Body of pancreas (tissue), 4 donors: ENCODE data around the gene TCF12. TPM values are rescaled to one million over a fixed set of nuclear protein-coding genes. Genes with fewer than 3 reads are reported as not detected.

Experiments
- ATAC-seq: fragments of 150-250 bp; one replicate; pipeline ENCODE4 v1.9.1; 2016
- DNase-seq, 4 donors: peaks; one replicate each; pipeline ENCODE4 v3.0.0-alpha.2; 2019
- H3K27ac ChIP-seq, 4 donors: fragments of 200-600 bp; sonication (generic); 1 replicate in 3 of 4; 2 replicates in 1 of 4; pipeline versions ENCODE4 v1.5.1 to v1.6.1; 2016 to 2019; ENCODE audit warnings: mild to moderate bottlenecking in 1 of 4, mixed read lengths in 1 of 4, moderate library complexity in 1 of 4
- H3K27me3 ChIP-seq, 2 donors: fragments of 200-600 bp; sonication (generic); one replicate each; pipeline ENCODE4 v1.6.0; 2016; ENCODE audit warnings: mild to moderate bottlenecking in 1 of 2
- H3K36me3 ChIP-seq, 2 donors: fragments of 200-600 bp; sonication (generic); replicated peaks in 1 of 2; 2 replicates each; pipeline ENCODE4 v1.5.1; 2016; ENCODE audit warnings: low read depth in 2 of 2; ENCODE audit not compliant: insufficient read depth in 1 of 2
- H3K4me1 ChIP-seq: fragments of 200-600 bp; sonication (generic); one replicate; pipeline ENCODE4 v1.6.0; 2016
- H3K4me3 ChIP-seq, 2 donors: fragments of 200-600 bp; sonication (generic); 1 replicate in 1 of 2; 2 replicates in 1 of 2; pipeline ENCODE4 v1.5.1; 2016 to 2019
- H3K9me3 ChIP-seq, 3 donors: fragments of 200-600 bp; sonication (generic); 1 replicate in 2 of 3; 2 replicates in 1 of 3; pipeline ENCODE4 v1.5.1; 2016
- CTCF ChIP-seq, 7 experiments: fragments of 450-650 bp in 4 of 7; fragments of 200-600 bp in 3 of 7; sonication (generic) in 3 of 7; IDR thresholded peaks; one replicate each; pipeline ENCODE4 v1.5.1; 2016 to 2019; ENCODE audit warnings: antibody characterized with exemption in 7 of 7
- POLR2A ChIP-seq, 3 donors: fragments of 450-650 bp; IDR thresholded peaks; one replicate each; pipeline ENCODE4 v1.6.1; 2016; ENCODE audit warnings: antibody characterized with exemption in 3 of 3, mild to moderate bottlenecking in 2 of 3
- WGBS, 2 donors: methylation state at CpG; one replicate each; pipeline ENCODE4 v1.1.5; 2017; 5-methylcytosine and 5-hydroxymethylcytosine counted together
- intact Hi-C: fragments of 100-400 bp; cut with DNase I; formaldehyde crosslinking; loops from one replicate; pipeline ENCODE4 v1.15.1; 2023
- total RNA-seq, 2 donors: library from RNA; depleted of rRNA; stranded (reverse); fragments of >200 nt; gene quantifications; one replicate each; pipeline ENCODE4 v1.1.0, GENCODE V29; 2016

TCF12 gene
- total RNA-seq, 2 donors from 2014 or later = 27.2 to 49.4 TPM

GRCh38 chr15:57302640-57303257 lies 384.3 kb downstream of the TCF12 start:
- Histone ChIP-seq H3K9me3 (no peaks in the 10 kb centered on the region), H3K36me3 (no peaks in the 10 kb centered on the region), H3K27ac (no peak overlapping the region), H3K4me1 (peaks cover 15% of the 10 kb centered on the region), H3K4me3 (no peak overlapping the region), H3K27me3 (no peaks in the 10 kb centered on the region)
- WGBS, 2 donors = 68% methylated on average over 9 of the region's 9 CpGs
- DNase-seq = no peak
- TF ChIP-seq POLR2A (IDR thresholded peaks at IDR 0.05) (no peak), CTCF (IDR thresholded peaks at IDR 0.05) (no peak)
- intact Hi-C loops = loop anchor here (10.0 kb wide), 1 partner anchor 478 kb away; no protein-coding TSS in a partner anchor
- ATAC-seq = no peak

DNA sequence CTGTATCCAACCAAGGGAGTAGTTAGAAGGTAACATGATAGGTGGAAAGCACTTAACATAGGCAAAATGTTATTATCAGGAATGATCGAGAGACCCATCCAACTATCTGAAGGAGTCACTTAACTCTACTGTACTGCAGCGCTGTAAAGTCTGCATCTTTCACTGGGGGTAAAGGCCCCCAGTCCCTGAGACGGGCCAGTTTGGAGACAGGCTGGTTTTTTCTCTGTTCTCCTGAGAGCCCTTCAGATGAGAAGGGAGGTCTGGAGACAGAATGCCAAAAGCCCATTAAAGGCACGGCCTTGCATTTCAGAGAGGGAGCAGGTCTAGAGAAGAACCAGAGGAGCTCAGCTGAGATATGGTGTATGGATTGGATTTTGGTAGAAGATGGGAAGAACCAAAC lies 386.6 kb downstream of the TCF12 start:
- WGBS, 2 donors = 86 to 91% methylated on average over 4 of the region's 4 CpGs
- ATAC-seq = no peak
- intact Hi-C loops = loop anchor here (5.0 to 10.0 kb wide), 2 partner anchors 480 to 813 kb away; no protein-coding TSS in a partner anchor

DNA sequence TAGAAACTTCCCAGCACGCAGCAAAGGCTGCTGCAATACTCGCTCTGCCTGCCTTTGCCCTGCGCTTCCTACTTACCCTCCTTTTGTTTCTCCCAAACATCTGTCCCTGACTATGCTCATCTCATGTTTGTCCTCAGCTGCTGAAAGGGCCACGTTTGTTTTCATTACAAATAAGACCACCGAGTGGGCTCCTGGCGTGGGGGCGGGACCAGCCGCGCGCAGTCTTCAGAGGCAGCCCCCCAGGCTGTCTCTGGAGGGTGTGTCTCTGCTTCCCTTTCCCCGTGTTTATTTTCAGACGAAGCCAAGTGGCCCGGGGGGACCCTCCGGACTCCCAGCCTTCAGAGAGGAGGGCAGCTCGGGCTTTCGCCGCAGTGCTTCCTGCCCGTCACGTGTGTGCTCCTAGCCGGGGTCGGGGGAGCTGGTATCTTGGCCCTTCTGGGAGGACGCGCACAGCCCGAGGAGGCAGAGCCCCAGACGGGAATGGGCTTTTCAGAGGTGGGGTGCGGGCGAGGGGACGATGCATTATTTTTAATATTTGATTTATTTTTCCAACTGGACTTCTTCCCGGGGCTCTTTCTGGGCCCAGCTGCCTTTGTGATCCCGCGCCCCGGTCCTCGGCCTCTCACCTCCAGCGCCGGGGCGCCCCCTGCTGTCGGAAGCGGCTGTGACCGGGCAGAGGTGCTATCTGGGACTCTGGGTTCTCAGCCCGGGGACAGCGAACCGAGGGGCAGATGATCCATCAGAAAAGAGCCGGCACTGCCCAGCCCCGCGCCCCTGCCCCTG lies 387.9 kb downstream of the TCF12 start:
- peak; percentile 84 to 89 (median 88) for DNase-seq
- peaks cover 15% of the 10 kb centered on the region for H3K4me1 ChIP-seq
- peak; percentile 81 to 90 (median 89) for TF ChIP-seq CTCF (IDR thresholded peaks at IDR 0.05)
- no peak for TF ChIP-seq POLR2A (IDR thresholded peaks at IDR 0.05)
- H3K27me3 ChIP-seq = no peaks in the 10 kb centered on the region
- peak; percentile 92 for ATAC-seq
- H3K4me3 ChIP-seq = peak overlapping the region; percentile 0 to 37
- no peaks in the 10 kb centered on the region for H3K9me3 ChIP-seq
- H3K27ac ChIP-seq = peak overlapping the region in 1 of 4 donors; percentile 6
- H3K36me3 ChIP-seq = no peaks in the 10 kb centered on the region
- intact Hi-C loops = loop anchor here (5.0 to 10.0 kb wide), 2 partner anchors 482 to 814 kb away; no protein-coding TSS in a partner anchor
- WGBS, 2 donors = 5 to 9% methylated on average over 27 to 45 of the region's 45 CpGs

More for the DNA sequence above, 386.6 kb downstream of the TCF12 start:
- H3K9me3 ChIP-seq = no peaks in the 10 kb centered on the region
- H3K4me1 ChIP-seq = peaks cover 15% of the 10 kb centered on the region
- H3K4me3 ChIP-seq = no peak overlapping the region
- no peak overlapping the region for H3K27ac ChIP-seq
- DNase-seq = no peak
- no peaks in the 10 kb centered on the region for H3K27me3 ChIP-seq
- no peaks in the 10 kb centered on the region for H3K36me3 ChIP-seq
- TF ChIP-seq CTCF (IDR thresholded peaks at IDR 0.05) (no peak), POLR2A (IDR thresholded peaks at IDR 0.05) (no peak)

DNA sequence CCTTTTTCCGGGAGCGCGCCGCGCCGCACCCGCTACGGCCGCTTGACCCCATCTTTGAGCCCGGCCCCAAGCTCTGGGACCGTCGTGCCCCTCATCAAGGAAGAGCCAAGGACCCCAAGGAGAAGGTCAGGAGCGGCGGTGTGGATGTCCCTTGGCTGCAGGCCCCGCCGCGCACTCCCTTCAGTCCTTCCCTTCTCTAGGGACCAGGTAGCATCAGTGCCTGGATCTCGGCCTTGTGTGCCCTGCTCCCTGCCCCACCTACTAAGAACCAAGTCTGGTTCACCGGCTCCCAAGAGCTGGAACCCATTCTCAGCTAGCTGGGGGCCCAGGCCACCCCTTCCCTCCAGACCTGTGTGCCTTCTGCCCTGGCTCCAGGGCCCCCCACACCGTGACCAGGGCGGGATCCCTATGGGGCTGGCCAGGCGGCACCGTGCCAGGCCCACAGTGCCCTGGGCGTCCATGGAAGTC lies 388.5 kb downstream of the TCF12 start:
- peak overlapping the region in 1 of 2 donors; percentile 37 for H3K4me3 ChIP-seq
- no peak overlapping the region for H3K27ac ChIP-seq
- no peaks in the 10 kb centered on the region for H3K9me3 ChIP-seq
- intact Hi-C loops = loop anchor here (5.0 to 10.0 kb wide), 2 partner anchors 482 to 815 kb away; no protein-coding TSS in a partner anchor
- no peaks in the 10 kb centered on the region for H3K27me3 ChIP-seq
- ATAC-seq (no peak), DNase-seq (no peak)
- WGBS, 2 donors = 37 to 63% methylated on average over 6 to 24 of the region's 24 CpGs
- no peaks in the 10 kb centered on the region for H3K36me3 ChIP-seq
- TF ChIP-seq CTCF (IDR thresholded peaks at IDR 0.05) (peak in 1 of 7 experiments; percentile 3), POLR2A (IDR thresholded peaks at IDR 0.05) (no peak)
- H3K4me1 ChIP-seq = peaks cover 15% of the 10 kb centered on the region
